ENCODE measurements around the gene CLEC17A.

DNA sequence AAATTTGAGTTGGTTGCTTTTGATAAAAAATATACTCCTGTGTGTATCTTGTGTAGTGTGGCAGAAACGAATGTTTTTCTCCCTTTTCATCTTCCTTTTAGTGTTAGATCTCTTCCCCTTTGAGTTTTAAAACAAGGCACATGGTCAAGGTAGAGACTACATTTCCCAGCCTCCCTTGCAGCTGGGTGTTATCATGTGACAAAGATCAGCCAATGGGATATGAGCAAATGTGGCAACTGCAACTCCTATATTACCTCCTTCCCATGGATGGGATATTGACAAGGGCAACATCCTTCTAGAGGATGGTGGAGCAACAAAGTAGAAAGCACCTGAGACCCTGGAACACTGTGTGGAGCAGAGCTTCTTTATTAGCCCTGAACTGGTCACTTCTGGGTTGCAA is 49.4 kb downstream of the CLEC17A start:
- TF ChIP-seq, protein P1, sequence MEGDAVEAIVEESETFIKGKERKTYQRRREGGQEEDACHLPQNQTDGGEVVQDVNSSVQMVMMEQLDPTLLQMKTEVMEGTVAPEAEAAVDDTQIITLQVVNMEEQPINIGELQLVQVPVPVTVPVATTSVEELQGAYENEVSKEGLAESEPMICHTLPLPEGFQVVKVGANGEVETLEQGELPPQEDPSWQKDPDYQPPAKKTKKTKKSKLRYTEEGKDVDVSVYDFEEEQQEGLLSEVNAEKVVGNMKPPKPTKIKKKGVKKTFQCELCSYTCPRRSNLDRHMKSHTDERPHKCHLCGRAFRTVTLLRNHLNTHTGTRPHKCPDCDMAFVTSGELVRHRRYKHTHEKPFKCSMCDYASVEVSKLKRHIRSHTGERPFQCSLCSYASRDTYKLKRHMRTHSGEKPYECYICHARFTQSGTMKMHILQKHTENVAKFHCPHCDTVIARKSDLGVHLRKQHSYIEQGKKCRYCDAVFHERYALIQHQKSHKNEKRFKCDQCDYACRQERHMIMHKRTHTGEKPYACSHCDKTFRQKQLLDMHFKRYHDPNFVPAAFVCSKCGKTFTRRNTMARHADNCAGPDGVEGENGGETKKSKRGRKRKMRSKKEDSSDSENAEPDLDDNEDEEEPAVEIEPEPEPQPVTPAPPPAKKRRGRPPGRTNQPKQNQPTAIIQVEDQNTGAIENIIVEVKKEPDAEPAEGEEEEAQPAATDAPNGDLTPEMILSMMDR (IDR thresholded peaks at IDR 0.05), result no peak
- no peak for TF ChIP-seq POLR2A (IDR thresholded peaks at IDR 0.05)
